ENCODE measurements around the gene MRTO4. TPM values are rescaled to one million over a fixed set of nuclear protein-coding genes. Genes with fewer than 3 reads are reported as not detected.

MRTO4 gene
- total and polyA plus RNA-seq, 2 of the 13 experiments (the other 11 are each of a cell fraction or from before 2014, with no cell fraction given), result 28.1 to 59.2 TPM

GRCh38 chr1:19222979-19223824 is 28.4 kb upstream of the MRTO4 start (continued):
- TF ChIP-seq, protein P1, sequence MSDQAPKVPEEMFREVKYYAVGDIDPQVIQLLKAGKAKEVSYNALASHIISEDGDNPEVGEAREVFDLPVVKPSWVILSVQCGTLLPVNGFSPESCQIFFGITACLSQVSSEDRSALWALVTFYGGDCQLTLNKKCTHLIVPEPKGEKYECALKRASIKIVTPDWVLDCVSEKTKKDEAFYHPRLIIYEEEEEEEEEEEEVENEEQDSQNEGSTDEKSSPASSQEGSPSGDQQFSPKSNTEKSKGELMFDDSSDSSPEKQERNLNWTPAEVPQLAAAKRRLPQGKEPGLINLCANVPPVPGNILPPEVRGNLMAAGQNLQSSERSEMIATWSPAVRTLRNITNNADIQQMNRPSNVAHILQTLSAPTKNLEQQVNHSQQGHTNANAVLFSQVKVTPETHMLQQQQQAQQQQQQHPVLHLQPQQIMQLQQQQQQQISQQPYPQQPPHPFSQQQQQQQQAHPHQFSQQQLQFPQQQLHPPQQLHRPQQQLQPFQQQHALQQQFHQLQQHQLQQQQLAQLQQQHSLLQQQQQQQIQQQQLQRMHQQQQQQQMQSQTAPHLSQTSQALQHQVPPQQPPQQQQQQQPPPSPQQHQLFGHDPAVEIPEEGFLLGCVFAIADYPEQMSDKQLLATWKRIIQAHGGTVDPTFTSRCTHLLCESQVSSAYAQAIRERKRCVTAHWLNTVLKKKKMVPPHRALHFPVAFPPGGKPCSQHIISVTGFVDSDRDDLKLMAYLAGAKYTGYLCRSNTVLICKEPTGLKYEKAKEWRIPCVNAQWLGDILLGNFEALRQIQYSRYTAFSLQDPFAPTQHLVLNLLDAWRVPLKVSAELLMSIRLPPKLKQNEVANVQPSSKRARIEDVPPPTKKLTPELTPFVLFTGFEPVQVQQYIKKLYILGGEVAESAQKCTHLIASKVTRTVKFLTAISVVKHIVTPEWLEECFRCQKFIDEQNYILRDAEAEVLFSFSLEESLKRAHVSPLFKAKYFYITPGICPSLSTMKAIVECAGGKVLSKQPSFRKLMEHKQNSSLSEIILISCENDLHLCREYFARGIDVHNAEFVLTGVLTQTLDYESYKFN (CRISPR knock-in tag; conservative IDR thresholded peaks at IDR 0.05), result peak; percentile 81
- TF ChIP-seq CCDC6 (CRISPR knock-in tag; IDR thresholded peaks at IDR 0.05) (no peak), FOXA1 (IDR thresholded peaks at IDR 0.05) (no peak), FOXA1 (CRISPR knock-in tag; IDR thresholded peaks at IDR 0.05) (peak; percentile 84), RORA (CRISPR knock-in tag; IDR thresholded peaks at IDR 0.05) (no peak), NFE2 (CRISPR knock-in tag; IDR thresholded peaks at IDR 0.05) (no peak), SOX13 (IDR thresholded peaks at IDR 0.05) (peak; percentile 95), SOX13 (CRISPR knock-in tag; conservative IDR thresholded peaks at IDR 0.05 in 1 of 2, IDR thresholded peaks at IDR 0.05 in 1 of 2) (peak in 1 of 2 experiments; percentile 100; a peak in 2 of 4 replicates), ZBTB46 (CRISPR knock-in tag; IDR thresholded peaks at IDR 0.05; ENCODE audit: borderline replicate concordance) (no peak), ONECUT2 (CRISPR knock-in tag; IDR thresholded peaks at IDR 0.05) (no peak), ZNF10 (CRISPR knock-in tag; IDR thresholded peaks at IDR 0.05; ENCODE audit: borderline replicate concordance, low read depth) (no peak), JUND (CRISPR knock-in tag; IDR thresholded peaks at IDR 0.05) (no peak), ZNF563 (CRISPR knock-in tag; IDR thresholded peaks at IDR 0.05) (no peak), HNRNPH1 (optimal IDR thresholded peaks at IDR 0.05; ENCODE audit: low read depth, low read length) (no peak), ZNF883 (CRISPR knock-in tag; IDR thresholded peaks at IDR 0.05; ENCODE audit: not compliant biosample characterization) (no peak), EP300 (IDR thresholded peaks at IDR 0.05; ENCODE audit: low read depth in 2 of 2, low read length in 2 of 2) (peak in 1 of 2 experiments; percentile 69; a peak in 2 of 4 replicates), EP300 (CRISPR knock-in tag; IDR thresholded peaks at IDR 0.05; ENCODE audit: borderline replicate concordance) (no peak), ZNF224 (CRISPR knock-in tag; IDR thresholded peaks at IDR 0.05) (no peak), TBL1XR1 (IDR thresholded peaks at IDR 0.05; ENCODE audit: borderline replicate concordance, low read length, partially characterized antibody) (peak; percentile 74), ZNF20 (CRISPR knock-in tag; IDR thresholded peaks at IDR 0.05) (no peak), GATA4 (IDR thresholded peaks at IDR 0.05; ENCODE audit: borderline replicate concordance, low read depth) (no peak)
- TF ChIP-seq, protein P2, sequence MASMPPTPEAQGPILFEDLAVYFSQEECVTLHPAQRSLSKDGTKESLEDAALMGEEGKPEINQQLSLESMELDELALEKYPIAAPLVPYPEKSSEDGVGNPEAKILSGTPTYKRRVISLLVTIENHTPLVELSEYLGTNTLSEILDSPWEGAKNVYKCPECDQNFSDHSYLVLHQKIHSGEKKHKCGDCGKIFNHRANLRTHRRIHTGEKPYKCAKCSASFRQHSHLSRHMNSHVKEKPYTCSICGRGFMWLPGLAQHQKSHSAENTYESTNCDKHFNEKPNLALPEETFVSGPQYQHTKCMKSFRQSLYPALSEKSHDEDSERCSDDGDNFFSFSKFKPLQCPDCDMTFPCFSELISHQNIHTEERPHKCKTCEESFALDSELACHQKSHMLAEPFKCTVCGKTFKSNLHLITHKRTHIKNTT (CRISPR knock-in tag; IDR thresholded peaks at IDR 0.05), result no peak
- TF ChIP-seq, protein P3, sequence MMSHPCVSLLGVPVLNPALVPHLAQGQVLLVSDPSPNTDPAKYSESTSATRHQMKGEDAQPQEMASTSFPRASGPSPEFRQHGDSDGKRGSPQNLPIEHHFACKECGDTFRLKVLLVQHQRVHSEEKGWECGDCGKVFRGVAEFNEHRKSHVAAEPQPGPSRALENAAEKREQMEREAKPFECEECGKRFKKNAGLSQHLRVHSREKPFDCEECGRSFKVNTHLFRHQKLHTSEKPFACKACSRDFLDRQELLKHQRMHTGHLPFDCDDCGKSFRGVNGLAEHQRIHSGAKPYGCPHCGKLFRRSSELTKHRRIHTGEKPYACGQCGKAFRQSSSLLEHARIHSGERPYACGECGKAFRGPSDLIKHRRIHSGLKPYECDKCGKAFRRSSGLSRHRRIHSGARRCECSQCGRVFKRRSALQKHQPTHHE (CRISPR knock-in tag; IDR thresholded peaks at IDR 0.05; ENCODE audit: borderline replicate concordance), result no peak
